Hematopoietic multipotent progenitor cell treated with erythropoietin and hydrocortisone succinate and interleukin-3 and kit ligand, for 17 days (in vitro differentiated cells): ENCODE measurements around the gene NAGPA.
A peak's percentile ranks its signal among the peaks of the same experiment; 100 is the strongest.
"Not testable (repeated sequence)": the region's sequence is repeated elsewhere in the genome, so short reads cannot be mapped to it uniquely, and the experiment has no call there.

ENCODE experiments used
- DNase-seq: peaks from one replicate; pipeline ENCODE4 v3.0.0-alpha.2; 2015; ENCODE audit warnings: low spot score

The NAGPA gene

DNA sequence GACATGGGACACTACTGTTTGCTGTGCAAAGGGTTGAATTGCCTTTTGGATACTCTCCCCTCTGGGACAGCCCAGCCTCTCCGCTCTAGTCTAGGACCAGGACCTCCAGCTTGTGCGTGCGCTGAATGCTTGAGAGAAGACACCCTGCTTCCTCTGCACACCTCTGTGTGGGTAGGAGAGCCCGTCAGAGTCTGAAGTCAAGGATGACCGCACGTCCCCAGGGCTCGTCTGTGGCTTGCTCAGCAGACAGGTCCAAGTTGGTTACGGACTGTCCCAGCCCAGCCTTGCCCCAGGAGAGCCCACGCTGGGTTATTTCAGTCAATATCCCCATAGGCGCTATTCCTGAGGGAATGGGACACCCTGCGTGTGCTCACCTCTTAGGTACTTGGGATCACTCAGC is 28.3 kb upstream of the NAGPA start:
- DNase-seq = no peak

DNA sequence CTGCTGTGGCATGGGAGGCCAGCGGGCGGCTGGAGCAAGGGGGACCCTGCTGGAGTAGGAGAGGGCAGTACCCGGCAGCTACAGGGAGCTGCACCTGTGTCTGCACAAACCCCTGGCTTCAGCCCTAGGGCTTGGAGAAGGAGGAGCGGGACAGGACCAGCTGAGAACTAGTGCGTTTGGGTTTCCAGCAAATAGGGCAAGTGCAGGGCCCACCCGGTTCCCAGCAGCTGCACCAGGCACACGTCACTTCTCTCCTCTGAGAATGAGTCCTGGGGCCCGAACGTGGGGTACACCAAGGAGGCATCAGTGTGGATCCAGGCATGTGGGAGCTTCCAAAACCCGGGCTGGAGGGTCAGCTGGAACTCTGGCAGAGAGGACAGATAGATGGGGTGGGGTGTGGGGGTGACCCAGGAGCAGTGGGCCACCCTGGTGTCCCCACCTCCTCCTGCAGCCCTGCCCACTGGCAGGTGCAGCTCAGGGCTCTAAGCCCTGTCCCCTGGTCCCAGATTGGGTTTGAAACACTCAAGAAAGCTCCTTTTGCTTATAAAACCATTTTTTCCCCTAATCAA is 26.4 kb upstream of the NAGPA start:
- no peak for DNase-seq

DNA sequence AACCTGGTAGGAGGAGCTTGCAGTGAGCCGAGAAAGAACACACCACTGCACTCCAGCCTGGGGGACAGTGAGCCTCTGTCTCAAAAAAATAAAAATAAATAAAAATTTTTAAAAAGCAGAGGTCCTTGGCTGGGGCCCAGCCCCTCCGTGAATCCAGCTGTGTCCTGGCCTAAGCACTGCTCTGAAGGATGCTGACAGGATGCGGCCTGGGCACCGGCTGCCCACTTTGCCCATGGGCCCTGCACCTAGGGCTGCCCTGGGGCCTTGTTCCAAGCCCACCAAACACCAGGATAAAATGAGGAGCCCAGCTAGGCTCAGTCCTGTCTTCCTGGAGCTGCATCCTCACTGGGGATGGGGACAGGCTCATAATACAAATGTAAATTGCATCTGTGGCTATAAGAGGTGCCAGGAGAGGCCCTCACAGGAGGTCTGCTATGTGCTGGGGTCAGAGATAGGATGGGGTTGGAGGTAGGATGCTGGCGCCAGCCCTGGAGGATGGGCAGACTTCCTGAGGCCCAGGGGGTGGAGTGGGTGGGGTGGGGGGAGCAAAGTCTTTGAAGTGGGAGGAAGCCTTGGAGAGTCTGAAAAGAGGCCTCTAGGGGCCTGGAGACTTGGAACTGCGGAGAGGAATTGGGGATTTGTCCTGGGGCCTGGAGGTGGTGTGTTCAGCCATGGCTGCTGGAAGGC is 25.8 kb upstream of the NAGPA start:
- no peak for DNase-seq

DNA sequence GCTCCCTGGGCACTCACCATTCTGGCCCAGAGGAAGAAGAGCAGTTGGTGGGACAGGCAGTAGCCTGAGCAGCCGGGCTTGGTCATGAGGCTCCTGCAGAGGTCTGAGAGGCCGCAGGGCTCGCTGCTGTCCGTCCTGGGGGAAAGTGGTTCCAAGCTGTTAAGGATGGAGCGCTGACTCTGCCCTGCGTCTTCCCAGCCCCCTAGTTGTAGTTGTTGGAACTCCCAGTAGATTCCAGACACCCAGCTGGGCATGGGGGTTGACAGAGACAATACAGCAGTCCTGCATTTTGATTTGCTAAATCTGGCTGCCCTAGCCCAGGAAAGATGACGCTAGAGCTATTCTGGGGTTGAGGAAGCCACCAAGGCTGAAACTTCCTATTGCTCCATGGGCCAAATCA is 24.7 kb upstream of the NAGPA start:
- no peak for DNase-seq

DNA sequence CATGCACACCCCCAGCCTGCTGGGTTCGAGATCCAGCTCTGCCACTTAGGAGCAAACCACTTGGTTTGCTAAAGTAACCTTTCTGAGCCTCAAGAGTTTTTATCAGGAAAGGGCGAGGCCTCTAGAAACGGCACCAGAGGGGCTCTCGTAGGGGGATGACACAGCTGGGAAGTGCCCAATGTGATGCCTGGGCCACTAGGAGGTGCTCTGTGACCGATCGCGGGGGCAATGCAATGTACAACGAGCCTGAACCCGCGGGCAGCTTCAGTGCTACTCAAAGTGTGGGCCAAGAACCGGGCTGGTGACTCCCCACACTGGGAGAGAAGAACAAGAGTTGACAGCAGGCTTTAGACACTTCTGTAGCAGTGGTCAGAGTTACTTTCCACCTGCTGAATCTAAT is 22.6 kb upstream of the NAGPA start:
- peak; percentile 54 for DNase-seq

DNA sequence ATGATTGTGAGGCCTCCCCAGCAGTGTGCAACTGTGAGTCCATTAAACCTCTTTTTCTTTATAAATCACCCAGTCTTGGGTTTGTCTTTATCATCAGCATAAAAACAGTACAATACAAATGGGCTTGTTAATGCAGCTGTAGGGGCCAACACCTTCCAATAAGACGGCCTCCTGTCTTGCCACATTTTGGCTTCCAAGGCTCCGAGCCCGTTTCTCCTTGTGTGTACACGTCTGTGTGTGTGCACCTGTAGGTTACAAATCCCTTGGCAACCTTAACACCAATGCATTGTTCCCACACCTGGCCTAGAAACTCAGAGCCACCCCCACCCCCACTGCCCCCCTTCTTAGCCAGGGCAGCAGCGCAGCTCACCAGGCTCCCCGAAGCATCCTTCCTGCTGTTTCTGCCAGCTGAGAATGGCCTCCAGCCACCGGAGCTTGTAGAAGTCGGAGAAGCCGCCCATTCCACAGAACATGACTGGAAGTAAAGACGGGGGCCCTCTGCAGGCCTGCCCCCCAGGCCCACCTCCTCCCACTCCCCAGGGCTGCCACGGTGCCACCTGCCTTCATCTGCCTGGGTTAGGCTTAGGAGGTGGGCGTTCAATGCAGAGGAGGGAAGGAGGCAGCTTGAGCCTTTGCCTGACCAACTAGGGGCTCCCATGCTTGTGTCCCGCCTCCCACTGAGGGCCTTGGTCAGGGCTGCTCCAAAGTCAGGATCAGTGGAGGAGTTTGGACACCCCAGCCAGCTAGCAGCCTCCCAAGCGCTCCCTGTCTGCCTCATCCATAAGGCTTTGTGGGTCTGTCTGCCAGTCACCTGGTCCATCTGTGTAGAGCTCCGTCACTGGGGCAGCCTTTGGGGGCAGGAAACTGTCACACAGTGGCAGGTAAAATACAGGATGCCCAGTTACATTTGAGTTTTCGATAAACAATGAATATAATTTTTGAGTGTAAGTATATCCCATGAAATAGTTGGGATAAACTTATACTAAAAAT is 21.4 kb upstream of the NAGPA start:
- DNase-seq = no peak

DNA sequence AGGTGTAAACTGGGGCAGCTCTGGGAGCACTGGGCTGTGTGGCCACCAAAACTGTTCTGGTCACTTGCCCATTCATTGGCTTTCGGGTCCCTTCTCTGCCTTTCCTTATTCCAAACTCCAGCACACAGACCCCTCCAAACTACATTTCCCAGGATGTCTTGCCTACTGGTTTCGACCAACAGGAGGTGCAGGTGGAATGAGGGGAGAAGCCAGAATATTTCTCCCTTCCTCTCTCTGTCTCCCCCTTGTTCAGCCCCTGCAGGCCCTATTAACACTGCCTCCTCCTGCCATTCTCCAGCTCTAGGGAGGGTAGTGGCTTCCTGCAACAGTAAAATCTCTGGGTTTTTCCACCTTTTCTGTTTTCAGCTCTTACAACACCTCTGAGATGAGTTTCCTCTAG is 13.2 kb upstream of the NAGPA start:
- DNase-seq = no peak

DNA sequence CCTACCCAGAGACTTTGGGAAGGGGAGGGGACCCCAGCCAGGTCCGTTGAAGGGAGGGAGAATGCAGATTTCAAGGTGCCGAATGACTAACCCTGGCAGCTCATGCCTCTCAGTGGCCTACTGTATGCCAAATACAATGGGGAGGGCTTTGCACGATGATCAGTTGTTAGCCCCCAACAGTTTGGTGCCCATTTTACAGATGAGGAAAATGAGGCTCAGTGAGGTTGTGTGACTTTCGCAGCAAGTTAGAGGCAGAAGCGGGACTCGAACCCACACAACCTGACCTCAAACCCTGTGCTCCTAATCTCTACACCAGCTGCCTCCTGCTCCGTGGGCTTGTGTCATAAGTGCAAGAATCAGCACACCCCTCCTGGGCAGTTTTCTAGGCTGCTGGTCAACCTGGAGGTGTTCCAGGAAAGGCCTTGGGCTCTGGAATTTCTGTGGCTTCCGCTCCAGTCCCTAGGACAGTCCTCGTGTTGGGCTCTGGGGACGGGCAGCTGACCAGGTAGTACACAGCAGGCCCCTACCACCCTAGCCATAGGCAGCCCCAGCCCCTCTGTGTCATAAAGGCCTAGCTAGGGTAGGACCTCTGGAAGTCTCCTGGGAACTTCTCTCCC is 11.9 kb upstream of the NAGPA start:
- DNase-seq = no peak

DNA sequence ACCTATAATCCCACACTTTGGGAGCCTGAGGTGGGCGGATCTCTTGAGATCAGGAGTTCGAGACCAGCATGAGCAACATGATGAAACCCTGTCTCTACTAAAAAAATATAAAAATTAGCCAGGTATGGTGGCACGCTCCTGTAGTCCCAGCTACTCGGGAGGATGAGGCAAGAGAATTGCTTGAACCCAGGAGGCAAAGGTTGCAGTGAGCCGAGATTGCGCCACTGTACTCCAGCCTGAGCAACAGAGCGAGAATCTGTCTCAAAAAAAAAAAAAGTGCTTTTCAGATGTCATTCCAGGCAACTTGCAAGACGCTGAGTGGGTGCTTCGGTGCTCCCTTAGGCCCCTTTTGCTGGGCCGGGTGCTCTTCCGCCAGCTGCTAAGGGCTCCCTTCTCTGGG is 10.8 kb upstream of the NAGPA start:
- DNase-seq = not testable (repeated sequence)

DNA sequence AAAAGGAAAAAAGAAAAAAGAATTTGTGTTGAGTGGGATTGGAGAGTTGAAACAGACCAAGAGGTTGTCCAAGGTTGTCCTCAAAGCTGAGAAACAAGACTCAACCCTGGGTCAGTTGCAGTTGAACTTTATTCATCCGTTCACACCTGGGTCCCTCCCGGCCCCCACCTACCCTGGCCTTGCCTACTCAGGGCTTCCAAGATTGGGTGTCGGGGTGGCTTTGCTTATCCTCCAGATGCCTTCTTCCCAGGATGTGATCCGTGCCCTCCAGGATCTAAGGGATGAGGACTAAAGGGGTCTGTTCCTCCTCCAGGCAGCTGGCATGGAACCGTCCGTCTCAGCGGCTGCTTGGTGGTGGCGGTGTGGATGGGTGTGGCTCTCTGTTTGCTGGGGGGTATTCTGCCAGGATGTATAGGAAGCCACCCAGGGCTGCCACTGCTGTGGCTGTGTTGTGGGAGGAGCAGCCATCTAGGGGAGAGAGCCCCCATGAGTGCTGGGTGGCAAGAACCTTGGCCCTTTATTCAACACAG is 10.3 kb upstream of the NAGPA start:
- DNase-seq = no peak

DNA sequence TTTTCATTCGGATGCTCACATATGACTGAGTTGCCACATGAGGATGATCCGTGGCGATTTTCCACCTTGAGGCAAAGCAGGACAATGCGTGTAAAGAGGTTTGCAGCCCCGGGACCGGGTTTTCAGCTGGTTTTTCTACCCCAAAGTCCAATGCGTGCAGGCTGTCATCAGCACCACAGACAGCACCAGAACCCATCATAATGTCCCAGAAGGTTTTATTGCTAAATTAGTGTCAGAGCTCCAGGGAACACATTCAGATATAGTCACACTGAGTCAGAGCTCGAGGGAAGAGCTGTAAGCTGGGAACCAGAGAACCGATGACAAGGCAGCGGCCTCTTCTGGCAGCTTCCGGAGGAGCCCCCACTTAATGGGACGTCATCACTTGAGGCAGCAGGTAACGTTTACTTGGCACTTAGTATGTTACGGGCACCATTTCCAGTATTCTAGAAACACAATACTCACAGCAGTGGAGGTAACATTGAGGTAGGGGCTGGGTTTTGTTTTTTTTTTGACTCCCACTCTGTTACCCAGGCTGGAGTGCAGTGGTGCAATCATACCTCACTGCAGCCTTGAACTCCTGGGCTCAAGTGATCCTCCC is 8.9 kb upstream of the NAGPA start:
- no peak for DNase-seq

DNA sequence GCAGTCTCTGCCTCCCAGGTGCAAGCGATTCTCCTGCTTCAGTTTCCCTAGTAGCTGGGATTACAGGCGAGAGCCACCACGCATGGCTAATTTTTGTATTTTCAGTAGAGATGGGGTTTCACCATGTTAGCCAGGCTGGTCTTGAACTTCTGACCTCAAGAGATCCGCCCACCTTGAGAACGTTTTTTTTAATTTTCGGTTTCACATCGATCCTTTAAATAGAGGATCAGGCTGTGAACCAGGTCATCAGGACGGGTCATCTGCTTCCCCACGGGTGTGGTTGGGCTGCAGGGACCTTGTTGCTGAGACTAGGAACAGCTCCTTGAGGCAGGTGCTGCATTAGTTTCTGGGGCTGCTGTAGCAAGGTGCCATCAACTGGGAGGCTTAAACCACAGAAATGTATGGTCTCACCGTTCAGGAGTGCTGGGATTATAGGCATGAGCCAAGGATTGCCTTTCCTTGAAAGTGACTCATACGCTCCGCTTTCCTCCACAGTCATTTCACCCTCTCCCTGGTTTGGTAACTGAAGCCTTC is 7.9 kb upstream of the NAGPA start:
- no peak for DNase-seq

DNA sequence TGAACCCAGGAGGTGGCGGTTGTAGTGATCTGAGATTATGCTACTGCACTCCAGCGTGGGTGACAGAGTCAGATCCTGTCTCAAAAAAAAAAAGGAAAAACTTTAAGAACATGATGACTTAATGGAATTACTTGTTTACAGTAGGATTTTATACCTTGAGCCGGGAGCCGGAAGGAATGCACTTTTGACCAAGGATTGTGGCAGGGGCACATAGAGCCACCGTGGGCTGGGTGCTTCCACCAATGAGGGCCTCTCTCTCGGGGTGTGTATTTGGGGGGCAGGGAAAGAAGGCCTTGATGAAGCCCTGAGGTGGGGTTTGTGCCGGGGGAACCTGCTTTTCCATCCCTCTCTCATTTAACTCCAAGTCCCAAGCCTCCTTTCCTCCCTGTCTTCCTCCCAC is 6.7 kb upstream of the NAGPA start:
- no peak for DNase-seq

DNA sequence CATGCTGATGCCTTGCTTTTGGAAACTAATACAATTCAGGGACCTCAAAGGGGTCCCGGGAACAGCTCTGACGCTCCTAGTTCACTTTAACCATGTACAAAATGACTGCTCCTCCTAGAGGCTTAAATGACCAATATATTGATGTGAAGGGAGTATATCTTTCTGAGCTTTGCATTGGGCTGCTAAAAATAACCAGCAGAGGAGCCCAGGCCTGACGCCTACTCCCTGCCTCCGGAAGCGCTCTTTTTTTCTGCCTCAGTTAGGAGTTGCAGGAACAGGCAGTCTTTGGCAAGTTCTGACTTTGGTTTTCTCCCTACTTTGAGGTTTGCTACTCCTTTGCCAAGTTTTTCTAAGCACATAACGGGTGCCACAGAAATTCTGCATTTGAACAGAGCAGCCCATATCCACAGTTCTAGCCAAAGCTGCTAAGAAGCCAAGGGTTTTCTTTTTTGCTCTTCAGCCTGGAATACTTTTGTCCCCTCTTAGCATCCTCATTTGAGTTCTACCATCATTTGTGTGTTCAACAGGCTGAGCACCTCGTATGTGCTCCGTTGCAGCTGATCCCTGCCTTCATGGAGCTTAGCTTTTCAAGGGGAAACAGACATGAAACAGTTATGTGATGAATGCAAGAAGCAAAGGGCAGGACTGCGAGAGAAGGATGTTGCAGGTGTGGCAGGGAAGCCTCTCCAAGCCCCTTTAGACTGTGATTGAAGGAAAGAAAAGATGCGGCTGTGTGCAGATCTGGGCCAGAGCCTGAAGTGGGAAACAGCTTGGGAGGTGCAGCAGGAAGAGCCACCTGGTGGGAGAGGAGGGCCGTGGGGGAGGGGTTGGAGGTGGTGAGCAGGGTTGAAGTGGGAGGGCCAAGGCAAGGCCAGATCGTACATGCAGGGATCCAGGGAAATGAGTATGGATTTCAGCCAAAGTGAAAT is 2.8 kb upstream of the NAGPA start:
- no peak for DNase-seq

DNA sequence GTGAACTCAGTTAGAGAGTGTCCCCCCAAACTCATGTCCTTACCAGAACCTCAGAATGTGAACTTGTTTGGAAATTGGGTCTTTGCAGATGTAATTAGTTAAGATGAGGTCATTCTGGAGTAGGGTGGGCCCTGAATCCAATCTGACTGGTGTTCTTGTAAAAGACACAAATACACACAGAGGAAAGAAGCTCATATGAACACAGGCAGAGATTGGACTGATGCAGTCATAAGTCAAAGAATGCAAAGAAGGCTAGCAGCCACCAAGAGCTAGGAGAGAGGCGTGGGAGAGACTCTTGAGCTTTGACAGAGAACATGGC is 2.1 kb upstream of the NAGPA start:
- no peak for DNase-seq

DNA sequence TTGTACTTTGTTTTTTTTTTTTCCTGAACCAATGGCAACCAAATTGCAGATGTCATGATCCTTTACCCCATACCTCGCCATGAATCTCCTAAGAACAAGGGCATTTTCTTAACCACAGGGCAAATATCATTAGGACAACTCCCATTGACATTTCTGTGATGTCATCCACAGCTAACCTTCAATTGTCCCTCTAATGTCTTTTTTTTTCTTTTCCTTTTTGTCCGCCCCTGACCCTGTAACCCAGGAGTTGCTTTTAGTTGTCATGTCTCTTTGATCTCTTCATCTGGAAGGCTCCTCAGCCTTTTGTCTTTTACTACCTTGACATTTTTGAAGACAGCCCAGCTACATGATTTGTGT is 410 bp upstream of the NAGPA start:
- no peak for DNase-seq

DNA sequence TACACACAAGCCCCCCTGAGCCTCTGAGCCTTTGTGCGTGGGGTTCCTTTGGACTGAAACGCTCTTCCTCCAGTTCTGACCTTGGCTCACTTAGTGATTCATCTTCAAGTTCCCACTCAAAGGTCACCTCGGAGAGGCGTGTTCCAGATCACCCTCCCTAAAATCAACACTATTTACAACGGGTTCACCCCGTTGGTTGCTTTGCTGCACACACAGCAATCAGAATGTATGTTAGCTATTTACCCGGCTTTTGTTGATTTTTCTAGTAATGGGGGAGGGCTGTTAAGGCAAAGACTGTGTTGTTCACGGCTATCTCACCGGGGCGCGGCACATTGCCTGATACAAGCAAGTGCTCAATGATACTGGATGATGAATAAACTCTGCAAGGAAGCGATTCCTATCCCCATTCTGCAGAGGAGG is 977 bp downstream of the NAGPA start:
- no peak for DNase-seq

DNA sequence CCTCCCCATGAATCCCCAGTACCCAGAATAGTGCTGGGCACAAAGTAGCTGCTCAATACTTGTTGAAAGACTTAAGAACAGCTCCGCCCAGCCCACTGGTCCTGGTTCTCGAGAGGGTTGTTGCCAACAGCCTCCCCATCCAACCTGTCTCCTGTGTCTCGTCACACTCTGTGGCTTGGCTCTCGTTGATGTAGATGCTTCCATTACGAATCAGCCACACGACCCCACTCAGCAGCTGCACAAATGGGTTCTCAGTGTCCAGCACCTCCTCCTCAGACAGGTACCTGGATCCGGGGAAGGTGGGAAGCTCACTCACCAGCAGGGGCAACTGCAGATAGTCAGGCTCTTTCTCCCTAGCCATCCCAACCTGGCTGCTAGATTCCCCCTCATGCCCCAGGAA is 2.1 kb downstream of the NAGPA start:
- DNase-seq = no peak

DNA sequence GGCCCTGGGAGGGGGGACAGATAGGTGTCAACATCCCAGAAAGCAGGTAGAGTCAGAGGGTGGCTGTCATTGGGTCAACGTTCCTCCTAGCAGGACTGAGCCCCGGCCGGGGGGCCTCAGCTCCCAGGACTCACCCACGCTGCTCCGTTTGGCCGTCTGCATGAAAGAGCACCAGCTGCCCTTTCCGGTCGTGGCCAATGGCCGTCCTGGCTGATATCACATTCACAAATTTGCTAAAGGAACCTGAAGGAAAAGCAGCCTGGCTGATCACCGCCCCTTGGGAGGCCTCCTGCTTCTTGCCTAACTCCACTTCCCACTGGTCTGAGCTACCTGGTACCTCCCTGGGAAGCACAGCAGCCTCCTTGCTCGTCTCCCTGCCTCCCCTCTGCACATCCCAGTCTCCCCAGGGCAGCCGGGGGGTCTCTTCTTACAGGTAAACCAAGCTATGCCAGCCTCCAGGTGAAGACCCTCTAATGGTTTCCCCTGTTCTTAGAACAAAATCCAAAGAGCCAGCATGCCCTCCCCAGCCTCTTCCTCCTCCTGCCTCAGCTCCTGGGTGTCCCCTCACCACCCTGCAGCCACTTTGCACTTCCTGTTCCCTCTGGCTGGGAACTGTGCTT is 3.4 kb downstream of the NAGPA start:
- DNase-seq = no peak

DNA sequence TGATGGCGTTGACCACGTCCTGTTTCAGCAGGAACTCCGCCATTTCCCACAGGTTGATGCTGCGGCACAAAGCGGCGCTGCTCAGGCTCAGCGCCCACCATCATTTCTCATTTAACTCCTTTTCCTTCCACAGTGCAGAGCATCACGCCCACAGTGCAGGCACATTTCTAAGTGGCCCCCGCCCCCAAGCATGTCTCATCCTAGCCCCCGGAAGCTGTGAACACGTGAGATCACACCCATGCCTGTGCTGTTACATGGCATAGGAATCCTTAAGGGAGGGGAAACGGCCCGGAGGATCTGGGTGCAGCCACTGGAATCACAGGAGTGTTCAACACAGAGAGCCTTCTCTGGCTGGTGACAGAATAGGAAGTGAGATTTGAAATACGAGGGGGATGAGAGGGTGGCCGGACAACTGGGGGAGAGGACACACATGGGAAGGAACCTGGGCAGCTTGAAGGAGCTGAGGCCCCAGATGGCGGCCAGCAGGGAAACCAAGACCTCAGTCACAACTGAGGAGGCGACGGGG is 4.7 kb downstream of the NAGPA start:
- no peak for DNase-seq
